RWPE2 (cell line): ENCODE measurements around the gene PLCB4.

Source experiments
- ATAC-seq: fragments of 200-7000 bp; cut with Tn5 transposase; 3 replicates; pipeline ENCODE4 v1.9.1; 2021; ENCODE audit warnings: low read depth
- DNase-seq: peaks from one replicate; pipeline ENCODE4 v3.0.0-alpha.2; 2020; ENCODE audit warnings: low spot score
- H3K27ac ChIP-seq: fragments of 450-650 bp; 2 replicates; pipeline ENCODE4 v1.5.1; 2017; ENCODE audit warnings: mild to moderate bottlenecking; ENCODE audit not compliant: poor library complexity, severe bottlenecking
- H3K27me3 ChIP-seq: fragments of 250-450 bp; sonication (Bioruptor Pico); 2 replicates; pipeline ENCODE4 v1.5.1; 2021; ENCODE audit warnings: mild to moderate bottlenecking, moderate library complexity; ENCODE audit not compliant: insufficient read depth, poor library complexity, severe bottlenecking
- H3K36me3 ChIP-seq: fragments of 250-450 bp; sonication (Bioruptor Pico); 2 replicates; pipeline ENCODE4 v1.5.1; 2020; ENCODE audit warnings: low read depth, mild to moderate bottlenecking, moderate library complexity
- H3K4me1 ChIP-seq: fragments of 250-450 bp; sonication (Bioruptor Pico); 2 replicates; pipeline ENCODE4 v1.5.1; 2021; ENCODE audit warnings: mild to moderate bottlenecking, moderate library complexity; ENCODE audit not compliant: insufficient read depth, poor library complexity, severe bottlenecking
- H3K4me3 ChIP-seq: fragments of 250-450 bp; sonication (Bioruptor Pico); 2 replicates; pipeline ENCODE4 v1.5.1; 2021; ENCODE audit warnings: mild to moderate bottlenecking, moderate library complexity; ENCODE audit not compliant: severe bottlenecking
- H3K9me3 ChIP-seq: fragments of 250-450 bp; sonication (Bioruptor Pico); 2 replicates; pipeline ENCODE4 v1.5.1; 2021; ENCODE audit warnings: mild to moderate bottlenecking, moderate library complexity; ENCODE audit not compliant: severe bottlenecking
- CTCF ChIP-seq: fragments of 450-650 bp; IDR thresholded peaks from one replicate; pipeline ENCODE4 v1.5.1; 2017; ENCODE audit warnings: mild to moderate bottlenecking, moderate library complexity; ENCODE audit not compliant: poor library complexity, severe bottlenecking

PLCB4 gene

DNA sequence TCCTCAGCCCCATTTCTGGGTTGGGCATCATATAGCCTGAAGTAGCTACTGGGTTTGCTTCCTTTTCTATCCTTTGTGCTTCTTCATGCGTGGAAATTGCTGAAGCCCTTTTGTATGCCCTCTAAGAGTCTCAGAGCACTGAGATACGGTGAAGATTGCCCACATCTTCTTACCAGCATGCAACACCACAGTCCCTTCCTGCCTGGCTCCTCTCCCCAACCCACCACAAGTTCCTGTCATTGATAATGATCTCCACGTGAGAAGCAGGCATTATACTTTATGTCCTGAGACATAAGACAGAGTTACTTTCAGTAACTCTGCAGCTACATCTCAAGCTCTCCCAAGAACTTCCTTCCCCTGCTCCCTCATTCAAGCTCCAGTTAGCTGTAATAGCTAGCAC, 15.8 kb upstream of the PLCB4 start:
- Histone ChIP-seq H3K4me3 (no peak overlapping the region), H3K27me3 (no peaks in the 10 kb centered on the region), H3K9me3 (peaks cover 4% of the 10 kb centered on the region), H3K4me1 (peaks cover 16% of the 10 kb centered on the region), H3K36me3 (no peaks in the 10 kb centered on the region), H3K27ac (peak overlapping the region; percentile 97)
- no peak for TF ChIP-seq CTCF
- no peak for DNase-seq
- no peak for ATAC-seq

DNA sequence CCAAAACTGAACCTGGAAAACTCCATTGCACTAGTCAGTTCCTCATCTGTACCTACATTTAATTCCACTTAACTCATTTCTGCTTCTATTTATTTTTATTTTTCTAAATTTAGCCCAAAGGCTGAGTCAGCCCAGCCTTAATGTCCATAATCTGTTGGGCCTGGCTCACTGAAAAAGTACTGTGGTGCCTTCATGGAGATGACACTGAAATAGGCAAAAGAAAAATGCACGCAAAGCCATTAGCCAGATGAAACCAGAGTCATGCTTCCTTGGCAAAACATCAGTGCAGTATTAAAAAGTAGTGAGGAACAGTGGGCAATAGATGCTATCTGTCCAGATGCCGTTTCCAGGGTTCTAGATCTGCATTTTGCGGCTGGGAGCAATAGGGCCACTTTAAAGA, 14.7 kb upstream of the PLCB4 start:
- Histone ChIP-seq H3K4me1 (peaks cover 16% of the 10 kb centered on the region), H3K36me3 (no peaks in the 10 kb centered on the region), H3K27ac (peak overlapping the region; percentile 97), H3K4me3 (no peak overlapping the region), H3K9me3 (peaks cover 2% of the 10 kb centered on the region), H3K27me3 (no peaks in the 10 kb centered on the region)
- no peak for ATAC-seq
- TF ChIP-seq CTCF: no peak
- no peak for DNase-seq

- H3K9me3 ChIP-seq: no peaks in the 10 kb centered on the region
- no peak for DNase-seq
Observed at GRCh38 chr20:9059931-9060330, 9.0 kb upstream of the PLCB4 start.

DNA sequence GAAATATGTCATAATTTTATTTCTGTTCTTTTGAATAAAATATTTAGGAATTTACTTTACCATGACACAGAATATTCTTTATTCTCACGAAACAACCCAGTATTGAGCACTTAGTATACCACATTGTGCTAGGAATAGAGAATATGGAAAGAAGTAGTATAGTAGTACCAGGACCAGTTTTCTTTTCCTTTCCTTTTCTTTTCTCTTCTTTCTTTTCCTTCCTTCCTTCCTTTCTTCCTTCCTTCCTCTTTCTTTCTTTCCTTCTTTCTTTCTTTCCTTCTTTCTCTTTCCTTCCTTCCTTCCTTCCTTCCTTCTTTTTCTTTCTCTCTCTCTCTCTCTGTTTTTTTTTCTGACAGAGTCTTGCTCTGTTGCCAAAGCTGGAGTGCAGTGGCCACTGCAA, 7.5 kb upstream of the PLCB4 start:
- Histone ChIP-seq H3K27me3 (no peaks in the 10 kb centered on the region), H3K9me3 (no peaks in the 10 kb centered on the region), H3K4me1 (peaks cover 19% of the 10 kb centered on the region), H3K36me3 (no peaks in the 10 kb centered on the region), H3K4me3 (no peak overlapping the region), H3K27ac (peak overlapping the region; percentile 59)
- TF ChIP-seq CTCF: no peak
- no peak for DNase-seq
- no peak for ATAC-seq

More at GRCh38 chr20:9059931-9060330, 9.0 kb upstream of the PLCB4 start:
- no peak overlapping the region for H3K4me3 ChIP-seq
- no peaks in the 10 kb centered on the region for H3K36me3 ChIP-seq
- H3K27me3 ChIP-seq: no peaks in the 10 kb centered on the region
- peak; percentile 76 for ATAC-seq
- TF ChIP-seq CTCF: no peak
- peaks cover 19% of the 10 kb centered on the region for H3K4me1 ChIP-seq
- peak overlapping the region; percentile 59 for H3K27ac ChIP-seq

DNA sequence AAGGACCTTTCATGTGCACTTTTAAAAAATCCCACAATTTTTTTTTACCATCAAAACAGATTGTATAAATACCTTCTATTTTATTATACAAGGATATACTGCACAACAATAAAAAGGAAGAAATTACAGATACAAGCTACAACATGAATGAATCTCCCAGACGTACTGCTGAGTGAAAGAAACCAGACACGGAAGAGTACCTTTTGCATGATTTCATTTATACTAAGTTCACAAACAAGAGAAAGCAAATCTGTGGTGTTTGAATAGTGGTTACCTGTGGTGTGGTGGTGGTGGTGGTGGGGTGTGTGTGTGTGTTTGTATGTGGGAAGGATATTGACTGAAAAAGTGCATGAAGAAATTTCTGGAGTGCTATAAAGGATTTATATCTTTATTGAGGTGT, 6.8 kb upstream of the PLCB4 start:
- Histone ChIP-seq H3K36me3 (no peaks in the 10 kb centered on the region), H3K4me3 (no peak overlapping the region), H3K4me1 (peaks cover 19% of the 10 kb centered on the region), H3K27ac (peak overlapping the region; percentile 59), H3K9me3 (no peaks in the 10 kb centered on the region), H3K27me3 (no peaks in the 10 kb centered on the region)
- DNase-seq (no peak), ATAC-seq (peak; percentile 21; the same call in 2 of the 3 replicates)
- no peak for TF ChIP-seq CTCF
